Left ventricle myocardium superior (tissue), 1 donor: ENCODE measurements around the gene SRP72. TPM values are rescaled to one million over a fixed set of nuclear protein-coding genes. Genes with fewer than 3 reads are reported as not detected.
A peak's percentile ranks its signal among the peaks of the same experiment; 100 is the strongest.
"Not testable (repeated sequence)": the region's sequence is repeated elsewhere in the genome, so short reads cannot be mapped to it uniquely, and the experiment has no call there.

ENCODE experiments used
- ATAC-seq: fragments of 200-7000 bp; cut with Tn5 transposase; one replicate; pipeline ENCODE4 v1.9.1; 2020; ENCODE audit warnings: mild to moderate bottlenecking, moderate library complexity
- DNase-seq: peaks from one replicate; pipeline ENCODE4 v3.0.0-alpha.2; 2020
- intact Hi-C: fragments of 100-400 bp; cut with micrococcal nuclease; formaldehyde crosslinking; loops from one replicate; pipeline ENCODE4 v1.11.0; 2022
- long read RNA-seq: library from polyadenylated mRNA; unstranded; transcript quantifications from one replicate; pipeline ENCODE4 v2.0.0, GENCODE V29; 2021
- total RNA-seq: library from RNA; stranded (reverse); fragmentation: NEBNext Ultra II Directional; extraction: Animal tissue kit (Norgen Biotek cat#: 25700); gene quantifications from one replicate; pipeline ENCODE4 v1.2.1, GENCODE V29; 2021
- donor health status: DM: no; HTN: yes; CAD: no; lungs with severe emphysema.

Gene SRP72
- 40.2 TPM for total RNA-seq
- long read RNA-seq, full-length matches to known transcripts: 10 of 39 reads
- long read RNA-seq, partial matches to known transcripts: 28 of 39 reads
- long read RNA-seq, other reads (novel, unspliced or antisense): 1 of 39 reads

- intact Hi-C loops: no loop called here
- DNase-seq (peak; percentile 91), ATAC-seq (peak; percentile 99)
Observed at GRCh38 chr4:56467284-56468096, at the start of gene SRP72. Gene SRP72 (plus strand): TSS chr4:56467617. CDS start chr4:56467636, 19 bp downstream.

- DNase-seq (no peak), ATAC-seq (no peak)
- intact Hi-C loops: no loop called here
Observed at GRCh38 chr4:56424176-56424575, 43.2 kb upstream of the SRP72 start.

GRCh38 chr4:56424697-56425514 is 42.5 kb upstream of the SRP72 start:
- no peak for DNase-seq
- intact Hi-C loops: no loop called here
- peak; percentile 53 for ATAC-seq

GRCh38 chr4:56425518-56425917 is 41.9 kb upstream of the SRP72 start:
- DNase-seq (no peak), ATAC-seq (no peak)
- intact Hi-C loops: no loop called here

- no peak for ATAC-seq
- DNase-seq: peak; percentile 7
- intact Hi-C loops: no loop called here
Observed at GRCh38 chr4:56426273-56426672, 41.1 kb upstream of the SRP72 start.

GRCh38 chr4:56427179-56427578 is 40.2 kb upstream of the SRP72 start:
- intact Hi-C loops: no loop called here
- ATAC-seq: no peak
- DNase-seq: no peak

GRCh38 chr4:56430203-56430602 is 37.2 kb upstream of the SRP72 start:
- DNase-seq (no peak), ATAC-seq (no peak)
- intact Hi-C loops: no loop called here

GRCh38 chr4:56433280-56433679 is 34.1 kb upstream of the SRP72 start:
- intact Hi-C loops: no loop called here
- DNase-seq: no peak
- no peak for ATAC-seq

GRCh38 chr4:56434599-56435139 is 32.7 kb upstream of the SRP72 start:
- DNase-seq (no peak), ATAC-seq (peak; percentile 9)
- intact Hi-C loops: no loop called here

- ATAC-seq (peak; percentile 98), DNase-seq (peak; percentile 99)
- intact Hi-C loops: no loop called here
Observed at GRCh38 chr4:56435140-56435926, 32.1 kb upstream of the SRP72 start, which contains the start of gene PPAT. Gene PPAT (minus strand): TSS chr4:56435615. CDS start chr4:56435477, 138 bp downstream.

GRCh38 chr4:56438766-56439165 is 28.7 kb upstream of the SRP72 start:
- intact Hi-C loops: no loop called here
- DNase-seq (no peak), ATAC-seq (no peak)

- DNase-seq (no peak), ATAC-seq (no peak)
- intact Hi-C loops: no loop called here
Observed at GRCh38 chr4:56440983-56441382, 26.4 kb upstream of the SRP72 start.

- no peak for ATAC-seq
- intact Hi-C loops: no loop called here
Observed at GRCh38 chr4:56444719-56445118, 22.7 kb upstream of the SRP72 start.

GRCh38 chr4:56445699-56446098 is 21.7 kb upstream of the SRP72 start:
- ATAC-seq: no peak

More at GRCh38 chr4:56444719-56445118, 22.7 kb upstream of the SRP72 start:
- no peak for DNase-seq

GRCh38 chr4:56448301-56448700 is 19.1 kb upstream of the SRP72 start:
- DNase-seq: no peak
- intact Hi-C loops: no loop called here
- no peak for ATAC-seq

More at GRCh38 chr4:56445699-56446098, 21.7 kb upstream of the SRP72 start:
- intact Hi-C loops: no loop called here
- DNase-seq: no peak

- ATAC-seq, intact Hi-C loops, DNase-seq: not testable (repeated sequence)
Observed at GRCh38 chr4:56449475-56449874, 17.9 kb upstream of the SRP72 start.

GRCh38 chr4:56450342-56450741 is 17.1 kb upstream of the SRP72 start:
- DNase-seq: no peak
- no peak for ATAC-seq
- intact Hi-C loops: no loop called here

GRCh38 chr4:56460085-56460484 is 7.3 kb upstream of the SRP72 start:
- intact Hi-C loops: no loop called here
- DNase-seq: no peak
- no peak for ATAC-seq

GRCh38 chr4:56462157-56462556 is 5.3 kb upstream of the SRP72 start:
- intact Hi-C loops: no loop called here
- DNase-seq: no peak
- no peak for ATAC-seq
